CD4-positive, alpha-beta T cell treated with Interferon gamma for 1 hour (primary cell): ENCODE measurements around the gene RNF180.
"Not testable (repeated sequence)": the region's sequence is repeated elsewhere in the genome, so short reads cannot be mapped to it uniquely, and the experiment has no call there.

Experiments
- DNase-seq: peaks from one replicate; pipeline ENCODE4 v3.0.0-alpha.2; 2020

The RNF180 gene

DNA sequence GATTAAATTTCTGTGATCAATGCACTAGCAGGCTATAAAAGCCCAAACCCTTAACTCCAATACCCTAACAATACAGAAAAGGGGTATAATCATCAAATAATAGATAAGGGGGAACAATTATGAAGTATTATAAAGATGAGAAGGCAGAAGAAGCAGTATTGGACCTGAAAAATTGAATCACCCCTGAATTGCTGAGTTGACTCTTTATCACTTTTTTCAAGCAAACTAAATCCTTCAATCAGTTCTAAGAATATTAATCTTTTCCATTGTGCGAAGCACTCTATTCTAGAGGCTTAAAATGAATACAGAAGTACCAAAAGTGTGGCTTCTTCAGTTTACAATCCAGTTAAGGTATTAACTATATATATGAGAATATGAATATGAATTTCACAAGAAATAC is 120.7 kb downstream of the RNF180 start:
- no peak for DNase-seq

GRCh38 chr5:64288496-64288895 is 122.9 kb downstream of the RNF180 start:
- DNase-seq, result not testable (repeated sequence)

DNA sequence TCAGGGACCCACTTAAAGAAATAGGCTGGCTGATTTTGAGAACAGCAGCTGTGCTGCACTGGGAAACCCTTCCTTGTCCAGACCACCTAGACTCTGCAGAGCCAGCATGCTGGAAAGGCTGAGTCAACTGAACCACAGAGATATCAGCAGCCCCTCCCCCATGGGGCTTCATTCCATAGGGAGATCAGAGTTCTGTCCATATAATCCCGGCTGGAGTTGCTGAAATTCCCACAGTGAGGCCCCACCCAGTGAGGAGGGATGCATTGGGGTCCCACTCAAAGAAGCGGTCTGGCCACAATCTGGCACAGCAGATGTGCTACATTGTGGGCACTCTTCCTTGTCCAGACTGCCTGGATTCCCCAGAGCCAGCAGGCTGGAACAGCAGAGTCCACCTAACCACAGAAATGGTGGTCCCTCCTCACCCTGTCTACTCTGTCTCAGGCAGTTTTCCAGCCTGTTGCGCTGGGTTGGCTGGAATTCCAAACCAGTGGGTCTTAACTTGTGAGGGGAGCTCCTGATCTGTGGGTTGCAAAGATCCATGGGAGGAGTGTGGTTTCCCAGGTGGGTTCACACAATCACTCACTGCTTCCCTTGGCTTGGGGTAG is 127.1 kb downstream of the RNF180 start:
- no peak for DNase-seq

- DNase-seq, result no peak
Measured at GRCh38 chr5:64295101-64295500, 129.5 kb downstream of the RNF180 start.

DNA sequence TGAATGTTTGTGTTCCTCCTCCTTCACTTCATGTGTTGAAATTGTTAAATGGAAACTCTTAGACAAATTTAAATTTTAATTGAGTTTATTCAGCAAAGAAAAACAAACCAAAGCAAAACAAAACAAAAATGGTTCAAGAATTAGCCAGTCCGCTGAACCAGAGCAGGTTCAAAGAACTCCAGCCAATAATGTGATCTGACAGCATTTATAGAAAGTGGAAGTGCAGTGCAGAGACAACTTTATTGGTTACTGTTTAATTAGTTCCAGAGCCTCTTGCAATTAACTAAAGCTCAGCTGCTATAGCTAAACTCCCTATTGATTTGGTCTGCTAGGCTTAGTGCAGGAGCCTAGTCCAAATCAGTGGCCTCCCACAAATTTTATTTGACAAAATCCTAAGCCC is 132.9 kb downstream of the RNF180 start:
- no peak for DNase-seq

DNA sequence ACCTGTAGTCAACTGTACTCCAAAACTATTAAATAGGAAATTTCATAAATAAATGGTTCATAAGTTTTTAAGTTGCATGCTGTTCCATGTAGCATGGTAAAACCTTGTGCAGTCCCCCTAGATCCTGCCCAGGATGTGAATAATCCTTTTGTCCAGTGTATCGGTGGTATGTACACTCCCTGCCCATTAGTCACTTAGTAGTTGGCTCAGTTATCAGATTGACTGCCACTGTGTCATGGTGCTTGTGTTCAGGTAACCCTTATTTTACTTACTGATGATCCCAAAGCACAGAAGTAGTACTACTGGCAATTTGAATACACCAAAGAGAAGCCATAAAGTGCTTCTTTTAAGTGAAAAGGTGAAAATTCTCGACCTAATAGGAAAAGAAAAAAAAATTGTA is 134.2 kb downstream of the RNF180 start:
- DNase-seq, result no peak

- no peak for DNase-seq
Measured at GRCh38 chr5:64301566-64301965, 135.9 kb downstream of the RNF180 start.

GRCh38 chr5:64308135-64308534 is 142.5 kb downstream of the RNF180 start:
- DNase-seq, result no peak

- DNase-seq, result no peak
Measured at GRCh38 chr5:64312491-64312890, 146.8 kb downstream of the RNF180 start.

DNA sequence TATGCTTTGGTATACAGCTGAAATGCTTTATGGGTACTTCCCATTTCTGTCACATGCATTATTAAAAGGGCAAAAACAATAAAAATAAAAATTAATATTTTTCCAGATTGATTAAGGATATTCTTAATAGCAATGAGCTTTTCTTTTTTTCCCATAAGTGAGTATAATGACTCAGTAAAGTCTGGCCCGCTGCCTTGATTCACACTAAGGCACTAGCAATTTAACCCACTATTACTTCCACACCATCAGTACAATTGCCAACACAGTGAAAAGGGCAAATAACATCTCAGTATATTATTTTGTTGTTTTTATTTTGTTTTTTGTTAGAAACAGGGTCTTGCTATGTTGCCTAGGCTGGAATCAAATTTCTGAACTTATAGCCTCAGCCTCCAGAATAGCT is 150.1 kb downstream of the RNF180 start:
- no peak for DNase-seq

GRCh38 chr5:64318175-64318574 is 152.5 kb downstream of the RNF180 start:
- no peak for DNase-seq

GRCh38 chr5:64323591-64323990 is 157.9 kb downstream of the RNF180 start:
- no peak for DNase-seq

DNA sequence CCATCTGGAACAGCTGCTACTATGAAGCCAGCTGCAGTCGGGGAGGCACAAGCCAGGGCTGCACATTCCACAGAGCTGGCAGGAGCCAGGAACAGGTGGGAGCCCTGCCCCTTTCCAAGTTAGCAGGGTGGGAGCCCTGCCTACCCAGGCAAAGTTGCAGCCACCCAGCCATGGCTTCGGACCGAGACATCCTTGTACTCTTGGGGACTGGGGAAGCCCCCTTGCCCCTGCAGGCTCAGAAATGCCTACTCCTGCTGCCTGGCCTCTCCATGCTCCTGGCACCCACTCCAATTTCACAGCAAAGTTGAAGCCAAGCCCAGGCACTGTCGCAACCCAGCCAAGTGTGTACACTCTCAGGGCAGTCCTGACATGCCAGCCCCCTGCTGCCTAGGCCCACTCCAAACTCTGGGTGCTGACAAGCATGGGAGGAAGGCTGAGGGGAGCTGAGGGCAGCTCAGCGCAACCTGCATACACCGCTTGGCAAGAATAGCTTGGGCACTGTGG is 165.1 kb downstream of the RNF180 start:
- no peak for DNase-seq

DNA sequence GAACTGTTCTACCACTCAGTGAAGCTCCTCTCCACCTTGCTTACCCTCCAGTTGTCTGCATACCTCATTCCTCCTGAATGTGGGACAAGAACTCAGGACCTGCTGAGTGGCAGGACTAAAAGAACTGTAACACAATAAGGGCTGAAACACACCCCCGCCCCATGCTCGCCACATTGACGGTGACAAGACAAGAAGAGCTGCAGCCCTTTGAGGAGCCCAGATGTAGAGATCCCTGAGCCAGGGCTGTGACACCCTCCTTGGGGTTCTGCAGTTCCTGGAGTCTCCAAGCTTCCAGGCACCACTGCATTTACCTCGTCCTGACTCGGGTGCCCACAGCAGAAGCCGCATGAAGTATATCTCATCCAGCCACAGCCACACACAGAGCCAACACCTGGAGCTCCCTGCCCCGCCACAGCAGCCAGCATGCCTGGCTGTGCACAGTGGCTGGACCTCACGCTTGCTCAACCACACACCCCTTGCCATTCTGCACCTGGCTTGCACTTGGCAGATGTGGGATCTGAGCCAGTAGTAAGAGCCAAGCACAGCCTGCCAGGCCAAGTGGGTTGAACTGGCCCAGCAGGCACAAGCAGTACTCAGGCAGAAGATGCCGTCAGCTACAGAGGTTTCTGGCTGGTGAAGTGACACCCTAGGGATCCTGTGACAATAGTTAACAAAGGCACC is 166.1 kb downstream of the RNF180 start:
- DNase-seq, result no peak

- no peak for DNase-seq
Measured at GRCh38 chr5:64333886-64334285, 168.2 kb downstream of the RNF180 start.

DNA sequence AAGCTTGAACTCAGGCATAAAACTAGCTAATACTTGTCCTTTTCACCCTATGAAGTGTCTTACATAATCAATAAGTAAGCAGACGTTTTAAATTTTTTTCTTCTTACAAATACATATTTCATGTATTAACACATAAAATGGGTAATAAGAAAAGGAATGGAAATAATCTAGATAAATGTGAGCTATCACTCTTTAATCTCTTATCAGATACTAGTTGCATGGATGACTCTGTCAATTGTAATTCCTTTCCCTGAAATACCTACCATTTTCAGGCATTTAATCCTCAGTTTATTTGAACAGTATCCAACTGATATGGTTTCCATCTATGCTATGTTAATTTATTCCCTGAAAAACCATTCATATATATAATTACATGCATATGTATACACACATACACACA is 174.1 kb downstream of the RNF180 start:
- no peak for DNase-seq

- no peak for DNase-seq
Measured at GRCh38 chr5:64340293-64340692, 174.7 kb downstream of the RNF180 start.

GRCh38 chr5:64341340-64341739 is 175.7 kb downstream of the RNF180 start:
- no peak for DNase-seq

GRCh38 chr5:64344501-64344900 is 178.9 kb downstream of the RNF180 start:
- DNase-seq, result no peak

GRCh38 chr5:64347309-64347708 is 181.7 kb downstream of the RNF180 start:
- no peak for DNase-seq

DNA sequence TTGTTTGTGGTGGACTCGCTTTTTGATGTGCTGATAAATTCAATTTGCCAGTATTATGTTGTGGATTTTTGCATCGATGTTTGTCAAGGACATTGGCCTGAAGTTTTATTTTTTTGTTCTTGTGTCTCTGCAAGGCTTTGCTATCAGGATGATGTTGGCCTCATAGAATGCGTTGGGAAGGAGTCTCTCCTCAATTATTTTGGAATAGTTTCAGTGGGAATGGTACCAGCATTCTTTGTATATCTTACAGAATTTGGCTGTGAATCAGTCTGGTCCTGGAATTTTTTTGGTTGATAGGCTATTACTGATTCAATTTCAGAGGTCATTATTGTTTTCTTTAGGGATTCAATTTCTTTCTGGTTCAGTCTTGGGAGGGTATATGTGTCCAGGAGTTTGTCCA is 198.8 kb downstream of the RNF180 start:
- no peak for DNase-seq

DNA sequence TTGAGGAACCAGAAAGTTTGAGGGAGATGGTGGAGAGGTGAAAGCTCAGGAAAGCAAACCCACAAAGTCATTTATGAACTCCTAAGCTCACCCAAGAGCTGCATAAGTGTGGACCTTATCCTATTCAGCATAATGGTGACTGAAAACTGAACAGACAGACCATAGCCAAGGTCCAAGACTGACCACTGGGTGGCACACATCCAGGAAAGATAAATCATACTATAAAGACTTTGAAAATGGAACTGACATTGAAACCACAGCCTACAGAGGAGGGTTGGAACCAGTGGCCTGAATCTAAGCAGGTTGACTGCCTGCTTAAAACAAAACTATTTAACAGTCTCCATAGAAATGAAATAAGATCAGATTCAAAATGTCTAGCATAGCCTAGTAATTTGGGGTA is 219.1 kb downstream of the RNF180 start:
- no peak for DNase-seq

- no peak for DNase-seq
Measured at GRCh38 chr5:64397552-64397951, 231.9 kb downstream of the RNF180 start.

DNA sequence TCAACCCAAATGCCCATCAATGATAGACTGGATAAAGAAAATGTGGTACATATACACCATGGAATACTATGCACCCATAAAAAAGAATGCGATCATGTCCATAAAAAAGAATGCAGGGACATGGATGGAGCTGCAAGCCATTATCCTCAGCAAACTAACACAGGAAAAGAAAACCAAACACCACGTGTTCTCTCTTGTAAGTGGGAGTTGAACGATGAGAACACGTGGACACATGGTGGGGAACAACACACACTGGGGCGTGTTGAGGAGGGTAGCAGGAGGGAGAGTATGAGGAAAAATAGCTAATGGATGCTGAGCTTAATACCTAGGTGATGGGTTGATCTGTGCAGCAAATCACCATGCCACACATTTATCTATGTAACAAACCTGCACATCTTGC is 233.1 kb downstream of the RNF180 start:
- not testable (repeated sequence) for DNase-seq
